IMR-90 (cell line): ENCODE results near the gene HIVEP3. TPM values are rescaled to one million over a fixed set of nuclear protein-coding genes. Genes with fewer than 3 reads are reported as not detected.
A peak's percentile ranks its signal among the peaks of the same experiment; 100 is the strongest.

Experiments used
- ATAC-seq: fragments of 200-7000 bp; cut with Tn5 transposase; 2 replicates; pipeline ENCODE4 v1.9.1; 2020; ENCODE audit warnings: low read depth, mild to moderate bottlenecking, moderate library complexity
- BruUV-seq: library from RNA; stranded (reverse); fragments of 400-500 nt; replicated peaks from 2 replicates; lab custom pipeline; 2021; lab: Mats Ljungman, UMichigan
- CTCF ChIA-PET: fragments of 300-600 bp; formaldehyde crosslinking; extraction: SDS; loops from one replicate; lab custom pipeline; 2021; ENCODE audit warnings: antibody characterized with exemption; lab: Yijun Ruan, JAX
- POLR2A ChIA-PET: fragments of 300-600 bp; sonication (Branson Sonifier 250); formaldehyde crosslinking; loops from one replicate; lab custom pipeline; 2022; ENCODE audit warnings: antibody characterized with exemption; ENCODE audit not compliant: unreplicated experiment; lab: Charles Lee
- DNase-seq: peaks from one replicate; pipeline ENCODE4 v3.0.0; 2013
- H2AFZ ChIP-seq: replicated peaks from 2 replicates; pipeline ENCODE3; 2013; ENCODE audit warnings: low read length, mild to moderate bottlenecking; ENCODE audit not compliant: poor library complexity
- H2AK5ac ChIP-seq: 2 replicates; pipeline ENCODE4 v1.6.1; 2013; ENCODE audit warnings: low read depth, low read length, inconsistent platforms
- H2AK9ac ChIP-seq: replicated peaks from 2 replicates; pipeline ENCODE3; 2013; ENCODE audit warnings: mild to moderate bottlenecking, low read depth, low read length, moderate library complexity; ENCODE audit not compliant: poor library complexity
- H2BK120ac ChIP-seq: 2 replicates; pipeline ENCODE4 v1.6.1; 2013; ENCODE audit warnings: low read depth, low read length, inconsistent platforms
- H2BK15ac ChIP-seq: 3 replicates; pipeline ENCODE4 v1.6.1; 2013; ENCODE audit warnings: low read depth, low read length, inconsistent platforms
- H2BK20ac ChIP-seq: 2 replicates; pipeline ENCODE4 v1.6.1; 2013; ENCODE audit warnings: low read depth, mild to moderate bottlenecking, inconsistent platforms, low read length, moderate library complexity
- H2BK5ac ChIP-seq: 2 replicates; pipeline ENCODE4 v1.6.1; 2013; ENCODE audit warnings: mild to moderate bottlenecking, low read depth, low read length, inconsistent platforms; ENCODE audit not compliant: poor library complexity, severe bottlenecking
- H3K14ac ChIP-seq: replicated peaks from 2 replicates; pipeline ENCODE4 v1.6.1; 2013; ENCODE audit warnings: low read depth, low read length, inconsistent platforms
- H3K18ac ChIP-seq: 2 replicates; pipeline ENCODE4 v1.6.1; 2013; ENCODE audit warnings: low read depth, low read length, control low read depth
- H3K23ac ChIP-seq: 2 replicates; pipeline ENCODE4 v1.6.1; 2013; ENCODE audit warnings: low read depth, low read length, inconsistent platforms
- H3K27ac ChIP-seq: 2 replicates; pipeline ENCODE4 v1.5.1; 2013; ENCODE audit warnings: mild to moderate bottlenecking, control low read depth, low read length; ENCODE audit not compliant: insufficient read depth
- H3K27me3 ChIP-seq: 2 replicates; pipeline ENCODE4 v1.6.1; 2013; ENCODE audit warnings: low read length; ENCODE audit not compliant: control insufficient read depth, insufficient read depth
- H3K36me3 ChIP-seq: 2 replicates; pipeline ENCODE4 v1.6.1; 2013; ENCODE audit warnings: low read length, mixed read lengths; ENCODE audit not compliant: control insufficient read depth, insufficient read depth
- H3K4ac ChIP-seq: 2 replicates; pipeline ENCODE4 v1.6.1; 2013; ENCODE audit warnings: low read depth, low read length, inconsistent platforms
- H3K4me1 ChIP-seq: 2 replicates; pipeline ENCODE4 v1.6.1; 2013; ENCODE audit warnings: low read length, mixed read lengths; ENCODE audit not compliant: control insufficient read depth, insufficient read depth
- H3K4me2 ChIP-seq: 2 replicates; pipeline ENCODE4 v1.6.1; 2013; ENCODE audit warnings: low read depth, mild to moderate bottlenecking, control low read depth, low read length, moderate library complexity
- H3K4me3 ChIP-seq: 2 replicates; pipeline ENCODE4 v1.5.1; 2013; ENCODE audit warnings: low read depth, mild to moderate bottlenecking, control low read depth, low read length, moderate library complexity; ENCODE audit not compliant: insufficient read depth
- H3K56ac ChIP-seq: 2 replicates; pipeline ENCODE4 v1.6.1; 2013; ENCODE audit warnings: low read length, inconsistent platforms; ENCODE audit not compliant: insufficient read depth; ENCODE audit errors: extremely low read depth
- H3K79me1 ChIP-seq, 2 experiments: 2 replicates each; pipeline ENCODE4 v1.6.1; 2013; ENCODE audit warnings: low read length in 2 of 2, inconsistent platforms in 1 of 2, low read depth in 1 of 2
- H3K9ac ChIP-seq: 2 replicates; pipeline ENCODE4 v1.6.1; 2013; ENCODE audit warnings: low read depth, low read length, control low read depth
- H3K9me1 ChIP-seq: 2 replicates; pipeline ENCODE4 v1.6.1; 2013; ENCODE audit warnings: low read length, inconsistent platforms; ENCODE audit not compliant: insufficient read depth
- H3K9me3 ChIP-seq: 2 replicates; pipeline ENCODE4 v1.6.1; 2013; ENCODE audit warnings: low read length; ENCODE audit not compliant: control insufficient read depth, insufficient read depth
- H4K20me1 ChIP-seq: 2 replicates; pipeline ENCODE4 v1.6.1; 2013; ENCODE audit warnings: low read length, inconsistent platforms; ENCODE audit not compliant: insufficient read depth
- H4K5ac ChIP-seq: 2 replicates; pipeline ENCODE4 v1.6.1; 2013; ENCODE audit warnings: mild to moderate bottlenecking, low read depth, low read length, control low read depth
- H4K8ac ChIP-seq, 2 experiments: 2 replicates each; pipeline ENCODE4 v1.6.1; 2013; ENCODE audit warnings: low read depth in 2 of 2, low read length in 2 of 2, control low read depth in 1 of 2, inconsistent platforms in 1 of 2
- H4K91ac ChIP-seq: 2 replicates; pipeline ENCODE4 v1.6.1; 2013; ENCODE audit warnings: low read depth, low read length, inconsistent platforms; ENCODE audit not compliant: insufficient read depth
- ELK1 ChIP-seq: fragments of 150-350 bp; IDR thresholded peaks from 2 replicates; pipeline ENCODE4 v1.6.1; 2016; ENCODE audit warnings: low read depth, mild to moderate bottlenecking, low read length, moderate library complexity, borderline replicate concordance
- FOS ChIP-seq: fragments of 150-350 bp; IDR thresholded peaks from 2 replicates; pipeline ENCODE4 v1.6.1; 2016; ENCODE audit warnings: low read depth, low read length
- MAFK ChIP-seq: IDR thresholded peaks from 2 replicates; pipeline ENCODE4 v1.6.1; 2012; ENCODE audit warnings: low read depth, low read length, improper control_type of control experiment
- NFE2L2 ChIP-seq: fragments of 150-350 bp; IDR thresholded peaks from 2 replicates; pipeline ENCODE4 v1.6.1; 2016; ENCODE audit warnings: low read depth, mild to moderate bottlenecking, low read length
- RAD21 ChIP-seq: IDR thresholded peaks from 2 replicates; pipeline ENCODE4 v1.6.1; 2012; ENCODE audit warnings: low read length, improper control_type of control experiment
- WGBS, 2 experiments: methylation state at CpG; one replicate each; pipeline versions ENCODE4 v1.1.5 to v1.1.7; 2013; ENCODE audit warnings: missing lambda C conversion rate in 2 of 2; ENCODE audit not compliant: insufficient read length in 1 of 2; ENCODE audit errors: extremely low coverage in 2 of 2; 5-methylcytosine and 5-hydroxymethylcytosine counted together
- dilution Hi-C: fragments of 300-500 bp; cut with HindIII; formaldehyde crosslinking; loops from one replicate; pipeline ENCODE4 v1.14.3; 2018; ENCODE audit warnings: low sequenced_read_pairs; ENCODE audit not compliant: unreplicated experiment
- in situ Hi-C: fragments of 300-500 bp; cut with MboI; formaldehyde crosslinking; loops from 3 replicates; pipeline ENCODE4 v1.14.3; 2019; ENCODE audit warnings: low sequenced_read_pairs, inconsistent platforms, mixed read lengths
- intact Hi-C: fragments of 100-400 bp; cut with micrococcal nuclease; formaldehyde crosslinking; loops from 2 replicates; pipeline ENCODE4 v1.10.0; 2022
- polyA plus RNA-seq, 3 experiments: library from polyadenylated mRNA; depleted of rRNA; stranded (reverse); fragments of >200 nt; gene quantifications; 2 replicates each; pipeline ENCODE4 v1.2.3, GENCODE V29; 2012; ENCODE audit warnings: low replicate concordance in 1 of 3
- total RNA-seq: library from RNA; depleted of rRNA; stranded (reverse); fragments of >200 nt; gene quantifications from 2 replicates; pipeline ENCODE4 v1.2.3, GENCODE V29; 2012

The HIVEP3 gene
- total and polyA plus RNA-seq, 2 of the 4 experiments (the other 2 are of a cell fraction), result 1.4 to 4.0 TPM

- no CpG with 5 or more reads among the region's 2 CpGs for WGBS, 2 experiments
- CTCF ChIA-PET, result no interaction called here
- Histone ChIP-seq H3K23ac (no peak overlapping the region), H3K27me3 (no peaks in the 10 kb centered on the region; the same call in 1 of the 2 replicates), H3K27ac (no peak overlapping the region), H3K9me1 (0 out of 2 replicates have a peak, but pooled peaks cover 2% of the 10 kb centered on the region), H4K20me1 (no peaks in the 10 kb centered on the region), H3K18ac (no peak overlapping the region), H2BK5ac (no peak overlapping the region), H2AK5ac (no peak overlapping the region), H3K4ac (no peak overlapping the region), H3K9me3 (no peaks in the 10 kb centered on the region), H2AFZ (no peak overlapping the region), H3K4me3 (no peak overlapping the region), H2AK9ac (no peak overlapping the region), H4K5ac (no peak overlapping the region), H3K9ac (no peak overlapping the region), H3K56ac (no peak overlapping the region), H2BK120ac (no peak overlapping the region), H3K36me3 (no peaks in the 10 kb centered on the region), H4K91ac (no peak overlapping the region), H4K8ac (no peak overlapping the region), H3K4me2 (no peak overlapping the region), H3K79me1 (no peaks in the 10 kb centered on the region; a peak in 1 of 4 replicates), H2BK15ac (no peak overlapping the region), H3K4me1 (no peaks in the 10 kb centered on the region), H3K14ac (no peak overlapping the region), H2BK20ac (no peak overlapping the region)
- dilution Hi-C loops (no loop called here), intact Hi-C loops (no loop called here), in situ Hi-C loops (no loop called here)
- no TSS peak for BruUV-seq
- ATAC-seq (no peak), DNase-seq (peak; percentile 70)
- POLR2A ChIA-PET, result no interaction called here
- TF ChIP-seq FOS (peak; percentile 34; the same call in 1 of the 2 replicates), ELK1 (no peak), NFE2L2 (peak; percentile 56), RAD21 (no peak), MAFK (peak; percentile 59)
Observed at GRCh38 chr1:41936107-41936506, 17.4 kb upstream of the HIVEP3 start.
